22Rv1 (cell line): ENCODE measurements around the gene MZB1.

Experiments used
- CTCF ChIP-seq: fragments of 450-650 bp; IDR thresholded peaks from 2 replicates; pipeline ENCODE4 v1.5.1; 2017; ENCODE audit warnings: mild to moderate bottlenecking
- ZFX ChIP-seq: fragments of 450-650 bp; IDR thresholded peaks from 2 replicates; pipeline ENCODE4 v1.6.1; 2017; ENCODE audit warnings: antibody characterized with exemption, borderline replicate concordance

GRCh38 chr5:139379626-139380449 lies 9.9 kb downstream of the MZB1 start:
- TF ChIP-seq CTCF = no peak
- TF ChIP-seq ZFX = no peak
